Fibroblast of the aortic adventitia (primary cell): Measurements from ENCODE around the gene SOCS7. TPM values are rescaled to one million over a fixed set of nuclear protein-coding genes. Genes with fewer than 3 reads are reported as not detected.

Experiments
- DNase-seq: peaks from one replicate; pipeline ENCODE4 v3.0.0-alpha.2; 2010; ENCODE audit warnings: low read depth
- H3K4me3 ChIP-seq: 2 replicates; pipeline ENCODE4 v1.5.1; 2011; ENCODE audit warnings: low read depth, mild to moderate bottlenecking, control low read depth, low read length, moderate library complexity
- total RNA-seq: library from RNA; depleted of rRNA; stranded (reverse); fragments of >200 nt; gene quantifications from 2 replicates; pipeline ENCODE4 v1.2.3, GENCODE V29; 2012; ENCODE audit warnings: low replicate concordance
- TF ChIP-seq, protein P1 (sequence below): IDR thresholded peaks from 2 replicates; pipeline ENCODE4 v1.5.1; 2011; ENCODE audit warnings: mild to moderate bottlenecking, low read length, control low read depth, inconsistent platforms; ENCODE audit not compliant: insufficient read depth

The SOCS7 gene
- total RNA-seq, 1 donor: 11.7 TPM

DNA sequence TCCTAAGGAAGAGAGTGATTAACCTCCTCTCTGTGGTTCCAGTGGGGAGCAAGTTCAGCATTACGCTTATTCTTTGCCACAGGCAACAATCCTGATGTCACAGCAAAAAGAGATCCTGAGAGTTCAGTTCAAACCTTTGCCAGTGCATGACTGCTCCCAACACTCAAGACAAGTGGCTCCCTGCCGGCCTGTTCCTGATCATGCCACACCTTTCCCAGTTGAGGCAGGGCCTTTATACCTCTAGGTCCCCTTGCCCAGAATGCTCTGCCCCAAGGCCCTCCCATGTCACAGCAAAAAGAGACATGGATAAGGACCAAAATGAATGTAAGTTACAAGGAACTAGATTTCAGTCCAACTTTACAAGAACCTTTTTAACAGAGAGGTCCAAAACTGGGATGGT, 45.6 kb downstream of the SOCS7 start:
- no peak overlapping the region for H3K4me3 ChIP-seq
- DNase-seq: no peak
- TF ChIP-seq, protein P1, sequence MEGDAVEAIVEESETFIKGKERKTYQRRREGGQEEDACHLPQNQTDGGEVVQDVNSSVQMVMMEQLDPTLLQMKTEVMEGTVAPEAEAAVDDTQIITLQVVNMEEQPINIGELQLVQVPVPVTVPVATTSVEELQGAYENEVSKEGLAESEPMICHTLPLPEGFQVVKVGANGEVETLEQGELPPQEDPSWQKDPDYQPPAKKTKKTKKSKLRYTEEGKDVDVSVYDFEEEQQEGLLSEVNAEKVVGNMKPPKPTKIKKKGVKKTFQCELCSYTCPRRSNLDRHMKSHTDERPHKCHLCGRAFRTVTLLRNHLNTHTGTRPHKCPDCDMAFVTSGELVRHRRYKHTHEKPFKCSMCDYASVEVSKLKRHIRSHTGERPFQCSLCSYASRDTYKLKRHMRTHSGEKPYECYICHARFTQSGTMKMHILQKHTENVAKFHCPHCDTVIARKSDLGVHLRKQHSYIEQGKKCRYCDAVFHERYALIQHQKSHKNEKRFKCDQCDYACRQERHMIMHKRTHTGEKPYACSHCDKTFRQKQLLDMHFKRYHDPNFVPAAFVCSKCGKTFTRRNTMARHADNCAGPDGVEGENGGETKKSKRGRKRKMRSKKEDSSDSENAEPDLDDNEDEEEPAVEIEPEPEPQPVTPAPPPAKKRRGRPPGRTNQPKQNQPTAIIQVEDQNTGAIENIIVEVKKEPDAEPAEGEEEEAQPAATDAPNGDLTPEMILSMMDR: no peak

DNA sequence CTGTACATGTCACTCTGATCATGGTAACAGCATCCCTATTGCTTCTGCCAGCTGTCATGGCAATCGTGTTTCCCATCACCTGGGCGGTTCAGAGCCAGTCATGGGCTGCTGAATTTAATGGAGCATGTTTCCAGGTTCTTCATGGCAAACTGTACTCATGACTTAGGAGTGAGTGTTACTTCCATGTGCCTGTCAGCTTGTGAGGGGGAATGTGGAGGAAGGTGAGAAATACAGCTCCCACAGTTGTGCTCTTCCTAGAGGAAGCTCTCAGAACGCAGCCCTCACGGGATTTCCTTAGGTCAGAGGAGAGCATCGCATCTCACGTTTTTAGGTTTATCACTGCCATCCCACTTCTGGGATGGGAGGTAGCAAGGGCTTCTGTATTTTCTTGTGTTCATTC, 48.6 kb downstream of the SOCS7 start:
- TF ChIP-seq, protein P1: no peak
- H3K4me3 ChIP-seq: no peak overlapping the region

DNA sequence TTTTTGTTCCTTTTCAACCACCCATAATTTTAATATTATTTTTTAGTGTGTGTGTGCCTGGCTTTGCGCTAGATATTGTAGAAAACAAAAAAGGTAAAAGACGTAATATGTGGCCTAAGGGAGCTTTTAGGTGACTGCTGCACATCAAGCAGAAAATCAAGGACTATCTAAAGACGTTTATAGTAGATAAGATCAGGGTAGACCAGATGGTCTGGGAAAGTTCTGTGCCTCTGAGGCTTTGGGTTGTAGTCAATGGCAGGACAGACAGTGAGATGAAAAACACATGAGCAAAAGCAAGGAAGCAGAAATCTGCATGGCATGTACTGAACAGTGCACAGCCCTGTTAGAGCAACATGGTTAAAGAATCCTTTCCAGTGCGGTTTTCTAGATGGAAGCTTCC, 49.8 kb downstream of the SOCS7 start:
- TF ChIP-seq, protein P1: no peak
- no peak for DNase-seq
- no peak overlapping the region for H3K4me3 ChIP-seq

More for the DNA sequence above, 48.6 kb downstream of the SOCS7 start:
- DNase-seq: no peak

DNA sequence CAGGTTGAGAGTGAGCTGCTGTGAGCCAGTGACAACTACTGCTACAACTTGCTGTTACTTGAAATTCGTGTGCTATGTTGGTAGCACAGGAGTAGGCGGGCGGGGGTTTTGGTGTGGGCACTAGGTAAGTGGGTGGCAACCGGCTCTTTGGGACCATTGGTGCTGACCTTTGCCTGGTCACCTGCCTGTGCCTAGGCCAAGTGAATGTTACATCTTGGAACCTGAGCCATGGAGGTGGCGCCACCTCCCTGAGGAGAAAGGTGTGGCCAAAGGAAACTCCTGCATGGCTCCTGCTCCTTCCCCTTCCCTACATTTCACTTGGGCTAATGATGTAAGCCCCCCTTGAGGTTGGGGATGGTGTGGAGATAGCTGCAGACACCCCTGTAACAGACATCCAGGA, 51.3 kb downstream of the SOCS7 start:
- TF ChIP-seq, protein P1: no peak
- no peak for DNase-seq
- no peak overlapping the region for H3K4me3 ChIP-seq

DNA sequence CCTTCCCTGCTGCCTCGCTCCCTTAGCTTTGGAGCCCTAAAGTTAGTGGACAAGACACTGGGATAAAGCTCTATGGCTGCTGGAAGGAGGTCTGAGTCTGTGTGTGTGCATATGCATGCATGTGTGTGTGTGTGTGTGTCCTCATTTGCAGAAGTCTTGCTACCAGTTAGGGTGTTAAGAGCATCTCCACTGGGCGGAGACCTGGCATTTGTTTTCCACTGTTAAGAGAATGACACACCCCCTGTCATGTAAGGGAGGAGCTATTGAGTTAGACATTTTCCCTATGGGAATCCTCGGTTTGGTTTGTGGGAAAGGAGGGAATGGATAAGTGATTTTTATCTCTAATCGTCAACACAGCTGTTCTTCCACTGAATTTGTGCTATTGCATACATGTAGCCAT, 51.8 kb downstream of the SOCS7 start:
- TF ChIP-seq, protein P1: no peak
- DNase-seq: peak; percentile 58
- H3K4me3 ChIP-seq: no peak overlapping the region

DNA sequence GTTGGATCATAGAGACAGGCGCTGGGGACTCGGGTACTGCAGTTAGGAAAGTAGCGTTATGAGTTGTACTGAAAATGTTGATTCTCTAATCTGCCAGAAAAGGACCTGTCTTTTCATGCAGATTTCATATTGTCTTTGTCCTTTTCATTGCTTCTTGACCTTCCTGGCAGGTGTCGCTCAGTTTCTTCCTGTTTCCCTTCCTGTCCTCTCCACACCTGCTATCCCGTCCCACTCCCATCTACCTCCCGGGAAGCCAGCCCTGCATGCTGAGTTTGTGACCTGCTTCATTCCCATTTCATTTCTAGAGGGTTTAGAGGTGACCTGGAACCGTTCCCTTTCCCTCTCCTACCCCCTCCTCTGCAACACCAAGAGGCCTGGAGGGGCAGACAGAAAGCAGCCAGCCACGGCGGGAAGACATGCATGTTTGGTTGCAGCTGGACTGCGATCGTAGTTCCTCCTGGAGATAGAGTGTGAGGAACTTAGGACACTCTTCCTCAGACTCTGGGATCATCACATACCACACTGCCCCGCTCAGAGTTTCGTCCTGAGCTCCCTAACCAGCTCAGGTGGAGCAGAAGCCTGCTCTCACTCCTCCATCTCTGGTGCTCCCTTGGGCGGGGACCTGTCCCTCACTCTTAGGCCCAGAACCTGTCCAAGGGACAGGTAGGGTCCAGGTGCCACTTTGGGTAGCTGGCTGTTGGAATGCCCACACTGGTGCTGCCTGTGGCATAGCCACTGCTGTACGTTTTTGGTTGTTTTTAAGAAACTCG, 52.7 kb downstream of the SOCS7 start:
- no peak overlapping the region for H3K4me3 ChIP-seq
- TF ChIP-seq, protein P1: no peak
- DNase-seq: no peak

DNA sequence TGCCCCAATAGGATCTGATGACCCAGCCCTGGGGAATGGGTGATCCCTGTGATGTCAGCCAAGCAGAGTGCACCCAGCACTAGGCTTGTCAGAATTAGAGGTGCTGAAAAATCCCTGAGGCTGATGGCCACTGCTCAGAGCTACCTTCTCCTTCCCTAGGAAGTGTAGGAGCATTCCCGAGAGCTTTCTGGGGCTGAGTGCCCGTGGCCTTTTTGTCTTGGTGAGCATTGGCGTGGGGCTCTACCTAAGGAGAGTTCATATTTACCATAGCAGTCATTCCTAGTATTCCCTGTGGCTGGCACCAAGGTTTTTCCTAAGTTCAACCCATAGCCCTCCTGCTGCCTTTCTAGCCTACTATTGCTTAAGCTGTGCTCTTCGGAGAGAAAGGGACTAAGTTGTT, 54.0 kb downstream of the SOCS7 start:
- TF ChIP-seq, protein P1: no peak
- DNase-seq: no peak

More for the DNA sequence above, 54.0 kb downstream of the SOCS7 start:
- H3K4me3 ChIP-seq: no peak overlapping the region
